Measurements from ENCODE around the gene TCL1A.

DNA sequence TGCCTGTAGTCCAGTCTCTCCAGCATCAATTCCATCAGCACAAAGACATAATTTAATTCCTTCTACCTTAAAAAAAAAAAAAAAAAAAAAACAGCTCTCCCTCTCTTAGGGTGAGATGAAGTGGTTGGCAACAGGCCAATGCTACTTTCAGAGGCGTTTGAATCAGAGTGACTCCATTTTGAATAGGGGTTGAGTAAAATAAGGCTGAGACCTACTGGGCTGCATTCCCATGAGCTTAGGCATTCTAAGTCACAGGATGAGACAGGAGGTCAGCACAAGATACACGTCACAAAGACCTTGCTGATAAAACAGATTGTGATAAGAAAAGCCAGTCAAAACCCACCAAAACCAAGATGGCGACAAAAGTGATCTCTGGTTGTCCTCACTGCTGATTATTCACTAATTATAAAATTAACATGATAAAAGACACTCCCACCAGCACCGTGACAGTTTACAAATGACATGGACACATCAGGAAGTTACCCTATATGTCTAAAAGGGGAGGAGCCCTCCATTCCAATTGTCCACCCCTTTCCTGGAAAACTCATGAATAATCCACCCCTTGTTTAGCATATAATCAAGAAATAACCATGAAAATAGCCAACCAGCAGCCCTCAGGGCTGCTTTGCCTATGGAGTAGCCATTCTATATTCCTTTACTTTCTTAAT, 34.6 kb downstream of the TCL1A start:
- no peak for TF ChIP-seq GABPA (IDR thresholded peaks at IDR 0.05 in 1 of 2, conservative IDR thresholded peaks at IDR 0.05 in 1 of 2)
- TF ChIP-seq SP1 (IDR thresholded peaks at IDR 0.05) = no peak
- TF ChIP-seq, protein P1, sequence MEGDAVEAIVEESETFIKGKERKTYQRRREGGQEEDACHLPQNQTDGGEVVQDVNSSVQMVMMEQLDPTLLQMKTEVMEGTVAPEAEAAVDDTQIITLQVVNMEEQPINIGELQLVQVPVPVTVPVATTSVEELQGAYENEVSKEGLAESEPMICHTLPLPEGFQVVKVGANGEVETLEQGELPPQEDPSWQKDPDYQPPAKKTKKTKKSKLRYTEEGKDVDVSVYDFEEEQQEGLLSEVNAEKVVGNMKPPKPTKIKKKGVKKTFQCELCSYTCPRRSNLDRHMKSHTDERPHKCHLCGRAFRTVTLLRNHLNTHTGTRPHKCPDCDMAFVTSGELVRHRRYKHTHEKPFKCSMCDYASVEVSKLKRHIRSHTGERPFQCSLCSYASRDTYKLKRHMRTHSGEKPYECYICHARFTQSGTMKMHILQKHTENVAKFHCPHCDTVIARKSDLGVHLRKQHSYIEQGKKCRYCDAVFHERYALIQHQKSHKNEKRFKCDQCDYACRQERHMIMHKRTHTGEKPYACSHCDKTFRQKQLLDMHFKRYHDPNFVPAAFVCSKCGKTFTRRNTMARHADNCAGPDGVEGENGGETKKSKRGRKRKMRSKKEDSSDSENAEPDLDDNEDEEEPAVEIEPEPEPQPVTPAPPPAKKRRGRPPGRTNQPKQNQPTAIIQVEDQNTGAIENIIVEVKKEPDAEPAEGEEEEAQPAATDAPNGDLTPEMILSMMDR (IDR thresholded peaks at IDR 0.05; ENCODE audit: low read depth, low read length, missing input control) = no peak
- TF ChIP-seq, protein P2, sequence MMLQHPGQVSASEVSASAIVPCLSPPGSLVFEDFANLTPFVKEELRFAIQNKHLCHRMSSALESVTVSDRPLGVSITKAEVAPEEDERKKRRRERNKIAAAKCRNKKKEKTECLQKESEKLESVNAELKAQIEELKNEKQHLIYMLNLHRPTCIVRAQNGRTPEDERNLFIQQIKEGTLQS (IDR thresholded peaks at IDR 0.05) = no peak
- no peak for TF ChIP-seq TAF1 (conservative IDR thresholded peaks at IDR 0.05)
- no peak for TF ChIP-seq HNF4G (IDR thresholded peaks at IDR 0.05)
- TF ChIP-seq, protein P3, sequence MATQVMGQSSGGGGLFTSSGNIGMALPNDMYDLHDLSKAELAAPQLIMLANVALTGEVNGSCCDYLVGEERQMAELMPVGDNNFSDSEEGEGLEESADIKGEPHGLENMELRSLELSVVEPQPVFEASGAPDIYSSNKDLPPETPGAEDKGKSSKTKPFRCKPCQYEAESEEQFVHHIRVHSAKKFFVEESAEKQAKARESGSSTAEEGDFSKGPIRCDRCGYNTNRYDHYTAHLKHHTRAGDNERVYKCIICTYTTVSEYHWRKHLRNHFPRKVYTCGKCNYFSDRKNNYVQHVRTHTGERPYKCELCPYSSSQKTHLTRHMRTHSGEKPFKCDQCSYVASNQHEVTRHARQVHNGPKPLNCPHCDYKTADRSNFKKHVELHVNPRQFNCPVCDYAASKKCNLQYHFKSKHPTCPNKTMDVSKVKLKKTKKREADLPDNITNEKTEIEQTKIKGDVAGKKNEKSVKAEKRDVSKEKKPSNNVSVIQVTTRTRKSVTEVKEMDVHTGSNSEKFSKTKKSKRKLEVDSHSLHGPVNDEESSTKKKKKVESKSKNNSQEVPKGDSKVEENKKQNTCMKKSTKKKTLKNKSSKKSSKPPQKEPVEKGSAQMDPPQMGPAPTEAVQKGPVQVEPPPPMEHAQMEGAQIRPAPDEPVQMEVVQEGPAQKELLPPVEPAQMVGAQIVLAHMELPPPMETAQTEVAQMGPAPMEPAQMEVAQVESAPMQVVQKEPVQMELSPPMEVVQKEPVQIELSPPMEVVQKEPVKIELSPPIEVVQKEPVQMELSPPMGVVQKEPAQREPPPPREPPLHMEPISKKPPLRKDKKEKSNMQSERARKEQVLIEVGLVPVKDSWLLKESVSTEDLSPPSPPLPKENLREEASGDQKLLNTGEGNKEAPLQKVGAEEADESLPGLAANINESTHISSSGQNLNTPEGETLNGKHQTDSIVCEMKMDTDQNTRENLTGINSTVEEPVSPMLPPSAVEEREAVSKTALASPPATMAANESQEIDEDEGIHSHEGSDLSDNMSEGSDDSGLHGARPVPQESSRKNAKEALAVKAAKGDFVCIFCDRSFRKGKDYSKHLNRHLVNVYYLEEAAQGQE (IDR thresholded peaks at IDR 0.05) = no peak
- no peak for TF ChIP-seq NR2F2 (IDR thresholded peaks at IDR 0.05)
- no peak for TF ChIP-seq RAD21 (IDR thresholded peaks at IDR 0.05)
- no peak for TF ChIP-seq YY1 (IDR thresholded peaks at IDR 0.05)
- TF ChIP-seq, protein P4, sequence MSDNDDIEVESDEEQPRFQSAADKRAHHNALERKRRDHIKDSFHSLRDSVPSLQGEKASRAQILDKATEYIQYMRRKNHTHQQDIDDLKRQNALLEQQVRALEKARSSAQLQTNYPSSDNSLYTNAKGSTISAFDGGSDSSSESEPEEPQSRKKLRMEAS (IDR thresholded peaks at IDR 0.05) = no peak
- no peak for TF ChIP-seq EGR1 (IDR thresholded peaks at IDR 0.05; ENCODE audit: low read depth in 2 of 2)

Data from liver (tissue), 3 donors.